Adrenal gland (tissue), 12 donors: ENCODE results near the gene DCHS2. TPM values are rescaled to one million over a fixed set of nuclear protein-coding genes. Genes with fewer than 3 reads are reported as not detected.

Source experiments
- DNase-seq, 7 donors: peaks; one replicate each; pipeline ENCODE4 v3.0.0-alpha.2; 2019 to 2020
- H3K27ac ChIP-seq, 5 donors: fragments of 200-600 bp; sonication (generic) in 4 of 5; 1 replicate in 3 of 5; 2 replicates in 2 of 5; pipeline versions ENCODE4 v1.5.1 to v1.8.0; 2016 to 2020; ENCODE audit warnings: mild to moderate bottlenecking in 1 of 5
- H3K27me3 ChIP-seq: fragments of 200-600 bp; 2 replicates; pipeline ENCODE4 v1.8.0; 2021
- H3K36me3 ChIP-seq, 2 donors: fragments of 200-600 bp; replicated peaks in 1 of 2; 1 replicate in 1 of 2; 2 replicates in 1 of 2; pipeline versions ENCODE4 v1.5.1 to v1.8.0; 2018 to 2022
- H3K4me1 ChIP-seq, 2 donors: fragments of 200-600 bp; replicated peaks in 1 of 2; 1 replicate in 1 of 2; 2 replicates in 1 of 2; pipeline versions ENCODE4 v1.5.1 to v1.8.0; 2018 to 2021
- H3K4me3 ChIP-seq, 4 donors: fragments of 200-600 bp; sonication (generic) in 3 of 4; one replicate each; pipeline ENCODE4 v1.5.1; 2016 to 2018
- H3K9me3 ChIP-seq, 3 donors: fragments of 200-600 bp; sonication (generic) in 1 of 3; replicated peaks in 1 of 3; 1 replicate in 2 of 3; 2 replicates in 1 of 3; pipeline versions ENCODE4 v1.5.1 to v1.8.0; 2016 to 2021
- CTCF ChIP-seq, 6 experiments: fragments of 450-650 bp in 4 of 6; fragments of 200-600 bp in 2 of 6; sonication (generic) in 1 of 6; IDR thresholded peaks; 1 replicate in 5 of 6; 2 replicates in 1 of 6; pipeline versions ENCODE4 v1.5.1 to v1.8.0; 2016 to 2021; ENCODE audit warnings: antibody characterized with exemption in 6 of 6, mild to moderate bottlenecking in 2 of 6, moderate library complexity in 1 of 6
- POLR2A ChIP-seq, 2 donors: fragments of 450-650 bp; IDR thresholded peaks; one replicate each; pipeline ENCODE4 v1.6.1; 2017; ENCODE audit warnings: antibody characterized with exemption in 2 of 2, mild to moderate bottlenecking in 2 of 2, moderate library complexity in 1 of 2
- WGBS, 4 donors: extraction: QIAGEN DNeasy Blood & Tissue Kit in 2 of 4; methylation state at CpG; one replicate each; pipeline versions ENCODE4 v1.1.5 to v1.1.7; 2013 to 2017; 5-methylcytosine and 5-hydroxymethylcytosine counted together
- intact Hi-C, 2 donors: fragments of 100-400 bp; cut with DNase I; formaldehyde crosslinking; loops; one replicate each; pipeline versions ENCODE4 v1.14.1 to v1.15.0; 2022 to 2023
- polyA plus RNA-seq, 3 donors: library from polyadenylated mRNA; stranded (reverse); fragments of 200-250 nt in 2 of 3; fragments of 350-450 nt in 1 of 3; fragmentation: Illumina TruSeq in 1 of 3; extraction: RNeasy Lipid Tissue Mini Kit (QIAGEN cat#74804) in 1 of 3; gene quantifications; one replicate each; pipeline ENCODE4 v1.2.3, GENCODE V29; 2013 to 2014
- total RNA-seq, 9 donors: library from RNA; depleted of rRNA in 4 of 9; stranded (reverse); fragments of >200 nt in 4 of 9; fragments of 120-200 nt in 1 of 9; fragmentation: NEBNext Ultra II Directional in 1 of 9; extraction: Animal tissue kit (Norgen Biotek cat#: 25700) in 1 of 9; gene quantifications; one replicate each; pipeline versions ENCODE4 v1.1.0 to v1.2.4, GENCODE V29; 2013 to 2023
- donor health status: healthy with polysubstance abuse.
- donor health status: Bipolar disorder and iron deficiency.
- donor health status: DM: yes; HTN: yes; CAD: no.
- donor health status: DM: no; HTN: no; CAD: no.
- donor health status: DM: no; HTN: no; CAD: no.
- donor health status: DM: yes; HTN: yes; CAD: no.

DCHS2 gene
- total and polyA plus RNA-seq, 12 donors: 0.06 to 3.3 (median 0.78) TPM; not detected in 1

- Histone ChIP-seq H3K4me3 (no peak overlapping the region), H3K27ac (no peak overlapping the region), H3K9me3 (no peaks in the 10 kb centered on the region), H3K4me1 (no peaks in the 10 kb centered on the region), H3K36me3 (no peaks in the 10 kb centered on the region), H3K27me3 (no peaks in the 10 kb centered on the region)
- intact Hi-C loops: loop anchor here in 1 of 2 donors (10.0 kb wide), 1 partner anchor 124 kb away; no protein-coding TSS in a partner anchor
- no peak for DNase-seq
- no peak for TF ChIP-seq CTCF (IDR thresholded peaks at IDR 0.05)
- no peak for TF ChIP-seq POLR2A (IDR thresholded peaks at IDR 0.05)
- WGBS, 4 donors: 82 to 90% (median 86%) methylated on average over 3 of the region's 3 CpGs
These were observed 101.3 kb downstream of the DCHS2 start for GRCh38 chr4:154390324-154390723.

- H3K36me3 ChIP-seq: no peaks in the 10 kb centered on the region
- DNase-seq: no peak
- no peak overlapping the region for H3K27ac ChIP-seq
- no peak overlapping the region for H3K4me3 ChIP-seq
- H3K27me3 ChIP-seq: no peaks in the 10 kb centered on the region
- TF ChIP-seq CTCF (IDR thresholded peaks at IDR 0.05) (no peak), POLR2A (IDR thresholded peaks at IDR 0.05) (no peak)
- intact Hi-C loops: no loop called here
- no peaks in the 10 kb centered on the region for H3K9me3 ChIP-seq
- H3K4me1 ChIP-seq: no peaks in the 10 kb centered on the region
These were observed 102.5 kb downstream of the DCHS2 start for GRCh38 chr4:154389148-154389547.

GRCh38 chr4:154384012-154384411, 107.6 kb downstream of the DCHS2 start:
- no peak for DNase-seq
- no peak overlapping the region for H3K27ac ChIP-seq
- no peaks in the 10 kb centered on the region for H3K4me1 ChIP-seq
- H3K27me3 ChIP-seq: no peaks in the 10 kb centered on the region
- no peaks in the 10 kb centered on the region for H3K36me3 ChIP-seq
- intact Hi-C loops: no loop called here
- 66 to 80% (median 74%) methylated on average over 4 of the region's 4 CpGs for WGBS, 4 donors
- no peak overlapping the region for H3K4me3 ChIP-seq
- TF ChIP-seq POLR2A (IDR thresholded peaks at IDR 0.05) (no peak), CTCF (IDR thresholded peaks at IDR 0.05) (no peak)
- H3K9me3 ChIP-seq: no peaks in the 10 kb centered on the region

- Histone ChIP-seq H3K4me3 (no peak overlapping the region), H3K9me3 (no peaks in the 10 kb centered on the region), H3K27ac (no peak overlapping the region), H3K4me1 (no peaks in the 10 kb centered on the region), H3K36me3 (no peaks in the 10 kb centered on the region), H3K27me3 (no peaks in the 10 kb centered on the region)
- 86 to 94% (median 89%) methylated on average over 1 of the region's 1 CpG for WGBS, 4 donors
- DNase-seq: no peak
- intact Hi-C loops: no loop called here
- TF ChIP-seq POLR2A (IDR thresholded peaks at IDR 0.05): no peak
- TF ChIP-seq CTCF (IDR thresholded peaks at IDR 0.05): no peak
These were observed 115.1 kb downstream of the DCHS2 start for GRCh38 chr4:154376486-154376885.
